ENCODE data around the gene TNS3.

The TNS3 gene

GRCh38 chr7:47549397-47549796, 32.5 kb downstream of the TNS3 start:
- no peak for DNase-seq
- Mint-ChIP-seq H3K36me3 (ENCODE audit: low read depth) (peaks cover 17% of the 10 kb centered on the region), H3K4me3 (no peak overlapping the region), H3K27ac (no peak overlapping the region), H3K9me3 (peaks cover 9% of the 10 kb centered on the region), H3K4me1 (peaks cover 23% of the 10 kb centered on the region), H3K27me3 (ENCODE audit: low read depth, poor library complexity) (peaks cover 14% of the 10 kb centered on the region)
- TF ChIP-seq CTCF (IDR thresholded peaks at IDR 0.05) = no peak

- peaks cover 14% of the 10 kb centered on the region for H3K27me3 Mint-ChIP-seq (ENCODE audit: low read depth, poor library complexity)
- peak overlapping the region; percentile 93 for H3K27ac Mint-ChIP-seq
- peaks cover 9% of the 10 kb centered on the region for H3K9me3 Mint-ChIP-seq
- H3K4me3 Mint-ChIP-seq = no peak overlapping the region
- TF ChIP-seq CTCF (IDR thresholded peaks at IDR 0.05) = no peak
- peaks cover 30% of the 10 kb centered on the region for H3K4me1 Mint-ChIP-seq
- DNase-seq = no peak
- H3K36me3 Mint-ChIP-seq (ENCODE audit: low read depth) = peaks cover 13% of the 10 kb centered on the region
These were observed 33.4 kb downstream of the TNS3 start for GRCh38 chr7:47548546-47548945.

- Mint-ChIP-seq H3K4me1 (peaks cover 24% of the 10 kb centered on the region), H3K36me3 (ENCODE audit: low read depth) (no peaks in the 10 kb centered on the region), H3K27me3 (ENCODE audit: low read depth, poor library complexity) (peaks cover 14% of the 10 kb centered on the region), H3K9me3 (no peaks in the 10 kb centered on the region), H3K4me3 (no peak overlapping the region), H3K27ac (no peak overlapping the region)
- no peak for TF ChIP-seq CTCF (IDR thresholded peaks at IDR 0.05)
- no peak for DNase-seq
These were observed 35.0 kb downstream of the TNS3 start for GRCh38 chr7:47546733-47547494.

GRCh38 chr7:47546171-47546570, 35.7 kb downstream of the TNS3 start:
- H3K9me3 Mint-ChIP-seq = no peaks in the 10 kb centered on the region
- no peak for TF ChIP-seq CTCF (IDR thresholded peaks at IDR 0.05)
- H3K27me3 Mint-ChIP-seq (ENCODE audit: low read depth, poor library complexity) = peaks cover 14% of the 10 kb centered on the region
- H3K4me3 Mint-ChIP-seq = no peak overlapping the region
- no peaks in the 10 kb centered on the region for H3K36me3 Mint-ChIP-seq (ENCODE audit: low read depth)
- no peak overlapping the region for H3K27ac Mint-ChIP-seq
- H3K4me1 Mint-ChIP-seq = peaks cover 25% of the 10 kb centered on the region
- no peak for DNase-seq

- DNase-seq = no peak
- Mint-ChIP-seq H3K27ac (no peak overlapping the region), H3K4me1 (peaks cover 42% of the 10 kb centered on the region), H3K9me3 (no peaks in the 10 kb centered on the region), H3K4me3 (no peak overlapping the region), H3K36me3 (ENCODE audit: low read depth) (no peaks in the 10 kb centered on the region), H3K27me3 (ENCODE audit: low read depth, poor library complexity) (peaks cover 12% of the 10 kb centered on the region)
- no peak for TF ChIP-seq CTCF (IDR thresholded peaks at IDR 0.05)
These were observed 37.5 kb downstream of the TNS3 start for GRCh38 chr7:47544416-47544815.

GRCh38 chr7:47543714-47544113, 38.2 kb downstream of the TNS3 start:
- peaks cover 11% of the 10 kb centered on the region for H3K27me3 Mint-ChIP-seq (ENCODE audit: low read depth, poor library complexity)
- no peaks in the 10 kb centered on the region for H3K36me3 Mint-ChIP-seq (ENCODE audit: low read depth)
- no peaks in the 10 kb centered on the region for H3K9me3 Mint-ChIP-seq
- no peak for DNase-seq
- peaks cover 49% of the 10 kb centered on the region for H3K4me1 Mint-ChIP-seq
- no peak overlapping the region for H3K4me3 Mint-ChIP-seq
- no peak for TF ChIP-seq CTCF (IDR thresholded peaks at IDR 0.05)
- no peak overlapping the region for H3K27ac Mint-ChIP-seq

Data from nephron progenitor cell (in vitro differentiated cells).